GM12878 (cell line): ENCODE measurements around the gene PLCG2. TPM values are rescaled to one million over a fixed set of nuclear protein-coding genes. Genes with fewer than 3 reads are reported as not detected.

ENCODE experiments used
- ASH2L ChIP-seq: fragments of 300-600, 200-600 bp; sonication (generic); IDR thresholded peaks from 2 replicates; pipeline ENCODE4 v1.6.1; 2017; ENCODE audit warnings: low read depth, mild to moderate bottlenecking, borderline replicate concordance
- ATF7 ChIP-seq: fragments of 450-650 bp; IDR thresholded peaks from 2 replicates; pipeline ENCODE4 v1.6.1; 2016; ENCODE audit warnings: low read depth, mild to moderate bottlenecking
- BCL11A ChIP-seq: IDR thresholded peaks from 2 replicates; pipeline ENCODE4 v1.6.1; 2011; ENCODE audit warnings: low read depth, low read length
- BRCA1 ChIP-seq: IDR thresholded peaks from 2 replicates; pipeline ENCODE4 v1.6.1; 2011; ENCODE audit warnings: low read depth, low read length, improper control_type of control experiment
- CHD2 ChIP-seq: IDR thresholded peaks from 2 replicates; pipeline ENCODE4 v1.6.1; 2011; ENCODE audit warnings: low read depth, low read length, improper control_type of control experiment, borderline replicate concordance
- CHD4 ChIP-seq: fragments of 200-600 bp; sonication (generic); IDR thresholded peaks from 2 replicates; pipeline ENCODE4 v1.6.1; 2016; ENCODE audit warnings: mild to moderate bottlenecking
- CREB1 ChIP-seq: IDR thresholded peaks from 2 replicates; pipeline ENCODE4 v1.6.1; 2012; ENCODE audit warnings: low read depth, mild to moderate bottlenecking, inconsistent platforms
- FOS ChIP-seq: IDR thresholded peaks from 3 replicates; pipeline ENCODE4 v1.6.1; 2011; ENCODE audit warnings: borderline replicate concordance; ENCODE audit not compliant: insufficient read length; ENCODE audit errors: extremely low read depth
- HDAC6 ChIP-seq: fragments of 200-600 bp; sonication (generic); IDR thresholded peaks from one replicate; pipeline ENCODE4 v1.8.0; 2017; ENCODE audit warnings: antibody characterized with exemption; ENCODE audit not compliant: unreplicated experiment
- KAT2A ChIP-seq: conservative IDR thresholded peaks from 2 replicates; pipeline ENCODE4 v1.6.1; 2011; ENCODE audit warnings: low read depth, low read length; ENCODE audit not compliant: control insufficient read depth
- KDM1A ChIP-seq: fragments of 200-600 bp; sonication (generic); IDR thresholded peaks from 2 replicates; pipeline ENCODE4 v1.6.1; 2016; ENCODE audit warnings: borderline replicate concordance
- MEF2A ChIP-seq: IDR thresholded peaks from 2 replicates; pipeline ENCODE4 v1.6.1; 2011; ENCODE audit warnings: low read depth, mild to moderate bottlenecking, low read length, moderate library complexity; ENCODE audit not compliant: insufficient read depth
- MTA3 ChIP-seq: IDR thresholded peaks from 2 replicates; pipeline ENCODE4 v1.6.1; 2012; ENCODE audit warnings: low read length, inconsistent platforms, borderline replicate concordance
- MYB ChIP-seq: fragments of 150-350 bp; IDR thresholded peaks from 2 replicates; pipeline ENCODE4 v1.6.1; 2014; ENCODE audit warnings: mild to moderate bottlenecking, low read depth, low read length, borderline replicate concordance
- NR2C1 ChIP-seq: fragments of 450-650 bp; IDR thresholded peaks from 2 replicates; pipeline ENCODE4 v1.6.1; 2017; ENCODE audit warnings: antibody characterized with exemption, mild to moderate bottlenecking, moderate library complexity
- PKNOX1 ChIP-seq: fragments of 450-650 bp; IDR thresholded peaks from 2 replicates; pipeline ENCODE4 v1.6.1; 2016; ENCODE audit warnings: mild to moderate bottlenecking
- POLR2AphosphoS5 ChIP-seq: IDR thresholded peaks from 2 replicates; pipeline ENCODE4 v1.6.1; 2011; ENCODE audit warnings: mild to moderate bottlenecking, low read length, inconsistent platforms
- RAD51 ChIP-seq: fragments of 450-650 bp; IDR thresholded peaks from 2 replicates; pipeline ENCODE4 v1.6.1; 2016; ENCODE audit warnings: moderate library complexity, mild to moderate bottlenecking, inconsistent platforms
- SMC3 ChIP-seq: IDR thresholded peaks from 2 replicates; pipeline ENCODE4 v1.6.1; 2011; ENCODE audit warnings: low read length, improper control_type of control experiment, borderline replicate concordance
- TARDBP ChIP-seq: IDR thresholded peaks from 2 replicates; pipeline ENCODE4 v1.6.1; 2016; ENCODE audit warnings: borderline replicate concordance
- polyA plus RNA-seq, 11 experiments: library from polyadenylated mRNA; depleted of rRNA in 4 of 11; unstranded in 6 of 11; stranded (reverse) in 5 of 11; fragments of >200 nt; fragmentation: Nextera tagmentation in 4 of 11; fragmentation: Illumina TruSeq in 1 of 11; extraction: Ambion mirVana in 4 of 11; extraction: Trizol in 1 of 11; gene quantifications; 1 replicate in 1 of 11; 2 replicates in 10 of 11; pipeline versions ENCODE4 v1.2.1 to v1.2.3, GENCODE V29; 2011 to 2016; ENCODE audit warnings: inconsistent platforms in 2 of 11, missing spikeins in 2 of 11, low read depth in 1 of 11
- total RNA-seq, 4 experiments: library from RNA; depleted of rRNA in 3 of 4; stranded (reverse); fragments of >200 nt in 3 of 4; fragmentation: Illumina TruSeq in 1 of 4; extraction: Trizol in 1 of 4; gene quantifications; 2 replicates each; pipeline versions ENCODE4 v1.2.1 to v1.2.3, GENCODE V29; 2013 to 2021
- TF ChIP-seq, protein P1 (sequence below): IDR thresholded peaks from 2 replicates; pipeline ENCODE4 v1.6.1; 2012; ENCODE audit warnings: mild to moderate bottlenecking, low read depth, low read length
- TF ChIP-seq, protein P2 (sequence below): IDR thresholded peaks from 2 replicates; pipeline ENCODE4 v1.6.1; 2012; ENCODE audit warnings: low read depth, low read length, improper control_type of control experiment

PLCG2 gene
- total and polyA plus RNA-seq, 10 of the 15 experiments (the other 5 are each of a cell fraction or from before 2014, with no cell fraction given): 47.6 to 256 (median 149) TPM

- TF ChIP-seq, protein P1, sequence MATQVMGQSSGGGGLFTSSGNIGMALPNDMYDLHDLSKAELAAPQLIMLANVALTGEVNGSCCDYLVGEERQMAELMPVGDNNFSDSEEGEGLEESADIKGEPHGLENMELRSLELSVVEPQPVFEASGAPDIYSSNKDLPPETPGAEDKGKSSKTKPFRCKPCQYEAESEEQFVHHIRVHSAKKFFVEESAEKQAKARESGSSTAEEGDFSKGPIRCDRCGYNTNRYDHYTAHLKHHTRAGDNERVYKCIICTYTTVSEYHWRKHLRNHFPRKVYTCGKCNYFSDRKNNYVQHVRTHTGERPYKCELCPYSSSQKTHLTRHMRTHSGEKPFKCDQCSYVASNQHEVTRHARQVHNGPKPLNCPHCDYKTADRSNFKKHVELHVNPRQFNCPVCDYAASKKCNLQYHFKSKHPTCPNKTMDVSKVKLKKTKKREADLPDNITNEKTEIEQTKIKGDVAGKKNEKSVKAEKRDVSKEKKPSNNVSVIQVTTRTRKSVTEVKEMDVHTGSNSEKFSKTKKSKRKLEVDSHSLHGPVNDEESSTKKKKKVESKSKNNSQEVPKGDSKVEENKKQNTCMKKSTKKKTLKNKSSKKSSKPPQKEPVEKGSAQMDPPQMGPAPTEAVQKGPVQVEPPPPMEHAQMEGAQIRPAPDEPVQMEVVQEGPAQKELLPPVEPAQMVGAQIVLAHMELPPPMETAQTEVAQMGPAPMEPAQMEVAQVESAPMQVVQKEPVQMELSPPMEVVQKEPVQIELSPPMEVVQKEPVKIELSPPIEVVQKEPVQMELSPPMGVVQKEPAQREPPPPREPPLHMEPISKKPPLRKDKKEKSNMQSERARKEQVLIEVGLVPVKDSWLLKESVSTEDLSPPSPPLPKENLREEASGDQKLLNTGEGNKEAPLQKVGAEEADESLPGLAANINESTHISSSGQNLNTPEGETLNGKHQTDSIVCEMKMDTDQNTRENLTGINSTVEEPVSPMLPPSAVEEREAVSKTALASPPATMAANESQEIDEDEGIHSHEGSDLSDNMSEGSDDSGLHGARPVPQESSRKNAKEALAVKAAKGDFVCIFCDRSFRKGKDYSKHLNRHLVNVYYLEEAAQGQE: no peak; the same call in 1 of the 2 replicates
- TF ChIP-seq CHD2: peak; percentile 87
- TF ChIP-seq, protein P2, sequence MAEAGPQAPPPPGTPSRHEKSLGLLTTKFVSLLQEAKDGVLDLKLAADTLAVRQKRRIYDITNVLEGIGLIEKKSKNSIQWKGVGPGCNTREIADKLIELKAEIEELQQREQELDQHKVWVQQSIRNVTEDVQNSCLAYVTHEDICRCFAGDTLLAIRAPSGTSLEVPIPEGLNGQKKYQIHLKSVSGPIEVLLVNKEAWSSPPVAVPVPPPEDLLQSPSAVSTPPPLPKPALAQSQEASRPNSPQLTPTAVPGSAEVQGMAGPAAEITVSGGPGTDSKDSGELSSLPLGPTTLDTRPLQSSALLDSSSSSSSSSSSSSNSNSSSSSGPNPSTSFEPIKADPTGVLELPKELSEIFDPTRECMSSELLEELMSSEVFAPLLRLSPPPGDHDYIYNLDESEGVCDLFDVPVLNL: no peak
- TF ChIP-seq HDAC6: no peak
- peak; percentile 88 for TF ChIP-seq ATF7
- TF ChIP-seq KAT2A: no peak
- TF ChIP-seq MYB: 0 out of 2 replicates have a peak, but pooled peaks have one; percentile 64
- no peak for TF ChIP-seq FOS
- TF ChIP-seq CHD4: no peak
- no peak for TF ChIP-seq BRCA1
- TF ChIP-seq PKNOX1: peak; percentile 7; the same call in 1 of the 2 replicates
- TF ChIP-seq CREB1: no peak
- peak; percentile 83; the same call in 1 of the 2 replicates for TF ChIP-seq POLR2AphosphoS5
- no peak for TF ChIP-seq KDM1A
- peak; percentile 97 for TF ChIP-seq BCL11A
- TF ChIP-seq RAD51: peak; percentile 40; the same call in 1 of the 2 replicates
- peak; percentile 16; the same call in 1 of the 2 replicates for TF ChIP-seq SMC3
- no peak for TF ChIP-seq MTA3
- TF ChIP-seq NR2C1: no peak
- no peak for TF ChIP-seq ASH2L
- peak; percentile 63; the same call in 1 of the 2 replicates for TF ChIP-seq MEF2A
- peak; percentile 69; the same call in 1 of the 2 replicates for TF ChIP-seq TARDBP
Measured at GRCh38 chr16:81808933-81809480, 29.9 kb downstream of the PLCG2 start (continued).
